Head of caudate nucleus (tissue), 42 donors: ENCODE measurements around the gene F9.
"Not testable (repeated sequence)": the region's sequence is repeated elsewhere in the genome, so short reads cannot be mapped to it uniquely, and the experiment has no call there.

Source experiments
- DNase-seq, 42 donors: peaks; one replicate each; pipeline versions ENCODE4 v3.0.0 to v3.0.0-alpha.2; 2020 to 2021; ENCODE audit warnings: mixed read lengths in 7 of 42
- intact Hi-C: fragments of 100-400 bp; cut with DNase I; formaldehyde crosslinking; loops from one replicate; pipeline ENCODE4 v1.15.0; 2022

Gene F9

GRCh38 chrX:139530550-139530949, at the start of gene F9:
F9 (plus strand) TSS chrX:139530739; CDS start chrX:139530765, 26 bp downstream.
- no peak for DNase-seq
- intact Hi-C loops, result no loop called here

DNA sequence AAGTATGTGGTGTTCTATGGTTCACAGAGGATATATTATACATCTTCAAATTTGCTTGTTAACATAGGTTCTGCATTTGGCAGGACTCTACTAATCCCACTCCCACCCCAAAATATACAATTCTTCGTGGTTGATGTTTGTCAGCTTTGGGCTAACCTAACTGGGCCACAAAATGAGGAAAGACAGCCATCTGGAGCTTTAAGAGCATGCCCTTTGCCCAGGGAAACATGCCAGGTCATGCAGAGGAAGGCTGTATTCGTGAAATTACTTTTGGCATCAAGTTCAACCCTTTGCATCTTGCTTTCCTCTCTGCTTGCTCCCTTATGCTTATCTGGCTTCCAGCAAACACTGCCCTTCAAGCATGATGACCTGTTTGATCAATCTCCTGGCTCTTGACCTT, 46.8 kb upstream of the F9 start:
- DNase-seq, result no peak
- intact Hi-C loops, result no loop called here

- DNase-seq, result no peak
- intact Hi-C loops, result no loop called here
Measured at GRCh38 chrX:139484591-139484990, 45.9 kb upstream of the F9 start.

GRCh38 chrX:139495324-139495723, 35.2 kb upstream of the F9 start:
- no peak for DNase-seq
- intact Hi-C loops, result no loop called here

DNA sequence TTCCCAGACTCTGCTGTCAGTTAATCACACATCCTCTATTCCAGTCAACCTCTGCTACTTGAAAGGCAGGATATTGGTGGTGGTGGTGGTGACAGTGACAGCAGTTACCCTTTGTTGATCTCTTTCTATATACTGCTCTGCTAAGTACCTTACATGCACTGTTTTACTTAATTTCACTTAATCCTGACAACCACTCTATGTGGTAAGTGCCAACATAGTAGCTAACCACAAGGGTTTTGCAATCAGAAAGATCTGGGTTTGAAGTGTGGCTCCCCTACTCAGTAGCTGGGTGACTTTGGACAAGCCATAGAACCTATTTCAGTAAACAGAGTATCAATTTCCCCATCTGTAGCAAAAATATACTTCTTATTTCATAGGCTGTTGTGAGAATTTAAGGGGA, 24.2 kb upstream of the F9 start:
- intact Hi-C loops, result no loop called here
- DNase-seq, result no peak

DNA sequence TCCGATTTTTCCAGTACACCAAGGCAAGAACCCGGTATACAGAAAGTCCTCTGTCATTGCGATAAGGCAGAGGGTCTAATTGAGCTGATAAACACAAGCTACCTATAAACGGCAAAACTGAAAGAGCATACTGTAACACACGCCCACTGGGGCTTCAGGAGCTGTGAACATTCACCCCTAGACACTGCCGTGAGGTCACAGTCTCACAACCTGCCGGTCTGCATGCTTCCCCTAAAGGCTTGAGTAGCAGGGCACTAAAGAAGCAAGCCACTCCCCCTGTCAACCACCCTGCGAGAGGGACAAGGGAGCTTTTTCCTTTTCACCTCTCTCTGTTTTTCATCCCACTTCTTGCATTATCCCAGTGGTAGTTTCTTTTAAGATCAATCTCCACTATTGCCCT, 22.4 kb upstream of the F9 start:
- intact Hi-C loops, result no loop called here
- no peak for DNase-seq

- DNase-seq, result no peak
- intact Hi-C loops, result no loop called here
Measured at GRCh38 chrX:139518475-139518874, 12.1 kb upstream of the F9 start.

GRCh38 chrX:139528829-139529228, 1.7 kb upstream of the F9 start:
- intact Hi-C loops, DNase-seq: not testable (repeated sequence)

GRCh38 chrX:139532834-139533233, 2.3 kb downstream of the F9 start:
- intact Hi-C loops, result no loop called here
- DNase-seq, result no peak

DNA sequence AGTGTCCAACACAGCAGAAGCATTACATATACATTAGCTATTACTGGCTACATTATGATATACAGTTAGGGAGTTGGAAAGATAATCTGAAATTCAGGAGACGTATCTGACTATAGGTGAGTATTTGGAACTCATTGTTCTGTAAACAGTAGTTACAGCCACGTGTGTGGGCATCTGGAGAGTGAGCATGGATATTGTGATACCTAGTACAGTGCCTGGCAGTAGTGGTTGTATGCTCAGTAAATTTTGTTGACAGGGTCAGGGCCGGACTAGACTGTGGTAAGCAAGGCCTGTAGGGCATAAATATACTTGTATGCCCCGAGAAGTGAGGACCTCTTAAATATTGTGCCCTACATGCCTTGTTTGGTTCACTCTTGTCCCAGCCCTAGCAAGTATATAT, 2.9 kb downstream of the F9 start:
- DNase-seq, result no peak
- intact Hi-C loops, result no loop called here

- intact Hi-C loops, result no loop called here
- no peak for DNase-seq
Measured at GRCh38 chrX:139538907-139539790, 8.6 kb downstream of the F9 start.

- intact Hi-C loops, result no loop called here
- no peak for DNase-seq
Measured at GRCh38 chrX:139542652-139543051, 12.1 kb downstream of the F9 start.

GRCh38 chrX:139543920-139544319, 13.4 kb downstream of the F9 start:
- DNase-seq, result no peak
- intact Hi-C loops, result no loop called here

DNA sequence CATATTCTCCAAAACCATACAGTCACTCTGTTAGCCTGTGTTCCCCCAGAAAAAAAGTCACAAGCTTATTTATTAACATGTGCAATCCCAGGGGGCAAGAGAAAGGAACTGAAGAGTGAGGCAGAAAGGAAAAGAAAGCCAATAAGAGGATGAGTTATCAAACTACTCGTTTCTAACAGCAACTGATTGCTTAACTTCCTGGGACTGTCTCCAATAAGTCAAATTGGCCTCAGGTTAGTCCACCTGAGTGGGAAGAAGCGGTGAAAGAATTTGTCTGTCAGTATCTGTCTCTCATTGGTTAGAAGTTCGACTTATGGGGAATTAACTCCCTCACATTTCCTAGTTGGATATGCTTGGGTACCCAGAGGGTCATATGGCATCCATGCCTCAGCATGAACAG, 14.1 kb downstream of the F9 start:
- DNase-seq, result no peak
- intact Hi-C loops, result no loop called here

DNA sequence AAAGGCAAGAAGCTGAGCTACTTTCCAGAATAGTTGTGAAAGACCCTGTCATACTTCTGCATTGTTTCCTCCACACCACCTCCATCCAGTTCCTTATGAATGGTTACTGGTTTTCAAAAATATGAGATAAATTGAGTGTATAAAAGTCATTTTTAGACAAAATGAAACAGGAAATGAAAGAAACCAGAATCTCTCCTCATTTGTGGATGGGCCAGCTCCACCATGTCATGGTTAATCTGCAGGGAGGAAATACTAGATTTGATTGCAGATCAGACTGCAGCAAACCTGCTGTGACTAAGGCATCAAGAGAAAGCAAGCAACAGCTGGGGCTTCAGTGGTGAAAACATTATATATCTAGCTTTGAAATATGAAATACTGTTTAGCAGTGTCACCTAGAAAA, 23.8 kb downstream of the F9 start:
- intact Hi-C loops, result no loop called here

DNA sequence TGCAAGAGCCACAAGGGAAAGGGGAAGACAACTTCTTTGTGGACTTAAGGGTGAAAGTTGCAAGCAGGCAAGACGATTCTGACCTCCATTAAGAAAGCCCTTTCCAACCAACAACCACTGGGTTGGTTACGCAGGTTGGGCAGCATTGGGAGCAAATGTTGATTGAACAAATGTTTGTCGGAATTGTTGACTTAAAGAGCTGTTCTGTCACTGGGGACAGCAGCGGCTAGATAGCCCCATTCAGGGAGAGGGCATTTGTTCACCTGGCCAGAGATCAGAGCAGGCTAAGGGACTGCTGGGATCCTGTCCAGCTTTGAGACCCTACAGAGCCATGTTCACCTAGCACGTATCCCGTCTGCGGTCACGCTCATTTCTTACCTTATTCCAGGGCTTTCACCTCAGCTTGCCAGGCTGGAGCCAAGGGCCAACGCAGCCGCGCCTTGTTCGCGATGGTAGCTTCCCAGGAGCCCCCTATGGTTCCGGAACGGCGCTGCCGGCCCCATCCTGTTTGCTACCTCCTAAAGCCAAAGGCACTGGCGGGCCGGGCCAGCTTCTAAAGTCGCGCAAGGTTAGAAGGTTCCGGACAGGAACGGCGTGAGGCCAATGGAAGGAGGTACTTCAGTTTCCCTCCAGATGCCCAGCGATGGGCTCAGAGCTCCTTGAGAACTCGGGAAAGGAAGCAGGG, 24.6 kb downstream of the F9 start:
- no peak for DNase-seq
- intact Hi-C loops, result no loop called here

More for the DNA sequence above, 23.8 kb downstream of the F9 start:
- DNase-seq, result no peak

DNA sequence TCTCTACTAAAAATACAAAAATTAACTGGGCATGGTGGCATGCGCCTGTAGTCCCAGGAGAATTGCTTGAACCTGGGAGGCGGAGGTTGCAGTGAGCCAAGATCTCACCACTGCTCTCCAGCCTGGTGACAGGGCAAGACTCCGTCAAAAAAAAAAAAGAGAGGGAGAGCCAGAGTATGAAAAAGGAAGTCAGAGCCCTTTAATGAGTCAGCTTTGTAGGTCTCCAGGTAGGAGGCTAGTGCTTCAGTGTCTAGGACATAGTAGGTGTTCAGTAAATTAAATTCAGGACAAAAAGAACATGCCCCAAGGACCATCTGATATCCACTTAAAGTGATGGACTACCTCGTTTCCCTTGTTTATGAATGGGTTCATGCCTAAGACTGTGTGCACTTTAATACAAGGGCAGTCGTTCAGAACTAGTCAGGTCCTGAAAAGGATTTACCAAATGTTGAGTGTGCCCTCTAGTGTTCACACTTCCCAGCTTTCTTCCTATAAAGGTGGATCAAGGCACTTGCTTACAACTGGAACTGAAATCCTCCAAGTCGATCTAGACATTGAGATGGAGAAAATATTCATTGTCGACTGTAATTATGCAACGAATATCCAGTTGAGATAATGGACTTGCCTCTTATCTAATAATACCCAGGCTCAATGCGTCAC, 29.0 kb downstream of the F9 start:
- peak in 19 of 42 donors; percentile 2 to 58 (median 34) for DNase-seq
- intact Hi-C loops, result no loop called here

GRCh38 chrX:139560221-139560620, 29.7 kb downstream of the F9 start:
- intact Hi-C loops, result no loop called here
- no peak for DNase-seq

- intact Hi-C loops, result no loop called here
Measured at GRCh38 chrX:139563251-139563650, 32.7 kb downstream of the F9 start.

DNA sequence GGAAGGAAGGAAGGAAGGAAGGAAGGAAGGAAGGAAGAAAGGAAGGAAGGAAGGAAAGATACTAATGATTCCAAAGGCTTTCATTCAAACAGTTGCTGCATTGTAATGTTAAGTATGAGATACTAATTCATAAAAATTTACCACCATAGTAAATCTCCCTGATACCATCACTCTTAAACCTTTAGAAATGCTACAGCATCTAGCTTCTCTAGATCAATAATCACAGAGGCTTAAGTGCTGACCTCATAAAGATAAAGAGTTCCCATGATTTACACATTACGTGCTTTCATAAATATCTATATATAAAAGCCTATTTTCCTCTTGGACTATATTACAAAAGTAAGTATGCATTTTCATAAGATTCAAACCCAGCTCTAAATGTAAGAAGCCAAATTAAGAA, 36.4 kb downstream of the F9 start:
- DNase-seq, result no peak
- intact Hi-C loops, result no loop called here

More at GRCh38 chrX:139563251-139563650, 32.7 kb downstream of the F9 start:
- no peak for DNase-seq
